ENCODE measurements around the gene APOL3. TPM values are rescaled to one million over a fixed set of nuclear protein-coding genes. Genes with fewer than 3 reads are reported as not detected.
"Not testable (repeated sequence)": the region's sequence is repeated elsewhere in the genome, so short reads cannot be mapped to it uniquely, and the experiment has no call there.

The APOL3 gene
- total and polyA plus RNA-seq, 9 donors: 15.4 to 62.1 (median 19.4) TPM

GRCh38 chr22:36165141-36165540 lies 4.6 kb upstream of the APOL3 start:
- Histone ChIP-seq H3K4me1 (ENCODE audit: insufficient read depth) (peaks cover 8% of the 10 kb centered on the region), H3K27ac (no peak overlapping the region), H3K4me3 (no peak overlapping the region), H3K9me3 (no peaks in the 10 kb centered on the region), H3K27me3 (no peaks in the 10 kb centered on the region), H3K36me3 (no peaks in the 10 kb centered on the region)
- WGBS, 3 donors: 84 to 94% (median 89%) methylated on average over 2 of the region's 2 CpGs
- intact Hi-C loops (cut with DNase I): no loop called here
- DNase-seq: no peak
- no peak for TF ChIP-seq CTCF (IDR thresholded peaks at IDR 0.05)
- no peak for TF ChIP-seq POLR2A (IDR thresholded peaks at IDR 0.05)
- TF ChIP-seq EP300 (IDR thresholded peaks at IDR 0.05): no peak

- no peaks in the 10 kb centered on the region for H3K27me3 ChIP-seq
- no peak for DNase-seq
- no peaks in the 10 kb centered on the region for H3K9me3 ChIP-seq
- H3K4me3 ChIP-seq: no peak overlapping the region
- no peaks in the 10 kb centered on the region for H3K36me3 ChIP-seq
- H3K4me1 ChIP-seq (ENCODE audit: insufficient read depth): peaks cover 10% of the 10 kb centered on the region
- 86 to 90% (median 88%) methylated on average over 1 of the region's 1 CpG for WGBS, 3 donors
- TF ChIP-seq CTCF (IDR thresholded peaks at IDR 0.05): no peak
- TF ChIP-seq EP300 (IDR thresholded peaks at IDR 0.05): no peak
- no peak for TF ChIP-seq POLR2A (IDR thresholded peaks at IDR 0.05)
- no peak overlapping the region for H3K27ac ChIP-seq
- intact Hi-C loops (cut with DNase I): no loop called here
Observed at GRCh38 chr22:36164621-36165020, 4.1 kb upstream of the APOL3 start.

- Histone ChIP-seq H3K27ac (no peak overlapping the region), H3K36me3 (no peaks in the 10 kb centered on the region), H3K4me3 (no peak overlapping the region), H3K9me3 (no peaks in the 10 kb centered on the region), H3K4me1 (ENCODE audit: insufficient read depth) (peaks cover 10% of the 10 kb centered on the region), H3K27me3 (no peaks in the 10 kb centered on the region)
- 87 to 91% (median 90%) methylated on average over 2 of the region's 2 CpGs for WGBS, 3 donors
- intact Hi-C loops (cut with DNase I): no loop called here
- TF ChIP-seq CTCF (IDR thresholded peaks at IDR 0.05): no peak
- no peak for TF ChIP-seq POLR2A (IDR thresholded peaks at IDR 0.05)
- no peak for TF ChIP-seq EP300 (IDR thresholded peaks at IDR 0.05)
- no peak for DNase-seq
Observed at GRCh38 chr22:36163497-36163896, 2.9 kb upstream of the APOL3 start.

DNA sequence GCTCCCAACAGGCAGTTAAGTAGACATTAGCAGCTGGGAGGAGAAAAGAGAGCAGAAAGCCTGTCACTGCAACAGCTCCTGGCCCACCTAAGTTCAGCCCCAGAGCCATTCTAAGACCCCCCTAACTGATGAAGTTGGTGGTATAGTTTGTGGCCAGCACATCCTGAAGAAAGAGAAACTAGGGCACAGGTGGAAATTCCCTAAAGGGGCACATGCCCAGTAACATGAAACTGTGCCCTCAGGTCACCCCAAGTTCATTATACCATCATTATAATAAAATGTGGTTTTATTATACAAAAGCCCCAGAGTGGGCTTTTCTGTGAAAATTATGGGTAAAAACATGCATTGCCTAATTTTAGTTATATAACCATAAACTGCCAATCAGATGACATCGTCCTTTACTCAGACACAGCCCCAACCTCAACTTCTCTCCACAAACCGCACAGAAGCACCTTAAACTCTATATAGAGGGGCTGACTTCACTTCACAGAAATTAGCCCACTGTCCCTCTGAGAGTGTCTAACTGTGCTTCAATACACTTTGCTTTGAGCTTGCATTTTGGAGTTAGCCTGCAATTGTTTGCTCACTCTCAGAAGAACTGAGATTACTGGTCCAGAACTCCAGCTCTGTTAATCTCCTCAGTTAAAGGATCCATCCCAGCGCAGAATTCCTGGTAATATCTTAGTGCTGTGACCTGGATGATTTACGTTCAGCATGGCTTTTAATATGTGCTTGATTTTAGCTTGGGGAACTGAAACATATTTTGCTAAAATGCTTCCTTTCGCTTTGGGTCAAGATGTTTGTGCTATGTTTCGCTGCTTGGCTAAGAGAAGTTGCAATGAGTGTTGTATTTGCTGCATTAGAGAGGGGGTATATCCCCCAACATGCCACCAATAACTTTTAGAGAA lies 1.8 kb upstream of the APOL3 start:
- no peaks in the 10 kb centered on the region for H3K36me3 ChIP-seq
- TF ChIP-seq POLR2A (IDR thresholded peaks at IDR 0.05) (no peak), CTCF (IDR thresholded peaks at IDR 0.05) (no peak), EP300 (IDR thresholded peaks at IDR 0.05) (no peak)
- H3K27ac ChIP-seq: no peak overlapping the region
- DNase-seq: no peak
- intact Hi-C loops (cut with DNase I): no loop called here
- no peaks in the 10 kb centered on the region for H3K9me3 ChIP-seq
- WGBS, 3 donors: 75 to 78% (median 77%) methylated on average over 6 of the region's 6 CpGs
- no peaks in the 10 kb centered on the region for H3K27me3 ChIP-seq
- H3K4me1 ChIP-seq (ENCODE audit: insufficient read depth): peaks cover 10% of the 10 kb centered on the region
- H3K4me3 ChIP-seq: no peak overlapping the region

- H3K9me3 ChIP-seq; H3K4me3 ChIP-seq; intact Hi-C loops (cut with DNase I); H3K27ac ChIP-seq; H3K27me3 ChIP-seq; H3K36me3 ChIP-seq; DNase-seq: not testable (repeated sequence)
- 64 to 81% (median 66%) methylated on average over 5 of the region's 5 CpGs for WGBS, 3 donors
- peaks cover 12% of the 10 kb centered on the region for H3K4me1 ChIP-seq (ENCODE audit: insufficient read depth)
Observed at GRCh38 chr22:36161793-36162126, 1.2 kb upstream of the APOL3 start.

Measured in ovary (tissue), 9 donors.